IPS DF 4.7 (cell line): ENCODE data around the gene JUNB.
"Not testable (repeated sequence)": the region's sequence is repeated elsewhere in the genome, so short reads cannot be mapped to it uniquely, and the experiment has no call there.

ENCODE experiments used
- DNase-seq: peaks from one replicate; pipeline ENCODE4 v3.0.0-alpha.2; 2013; ENCODE audit warnings: low spot score; ENCODE audit errors: extremely low read depth

Gene JUNB

DNA sequence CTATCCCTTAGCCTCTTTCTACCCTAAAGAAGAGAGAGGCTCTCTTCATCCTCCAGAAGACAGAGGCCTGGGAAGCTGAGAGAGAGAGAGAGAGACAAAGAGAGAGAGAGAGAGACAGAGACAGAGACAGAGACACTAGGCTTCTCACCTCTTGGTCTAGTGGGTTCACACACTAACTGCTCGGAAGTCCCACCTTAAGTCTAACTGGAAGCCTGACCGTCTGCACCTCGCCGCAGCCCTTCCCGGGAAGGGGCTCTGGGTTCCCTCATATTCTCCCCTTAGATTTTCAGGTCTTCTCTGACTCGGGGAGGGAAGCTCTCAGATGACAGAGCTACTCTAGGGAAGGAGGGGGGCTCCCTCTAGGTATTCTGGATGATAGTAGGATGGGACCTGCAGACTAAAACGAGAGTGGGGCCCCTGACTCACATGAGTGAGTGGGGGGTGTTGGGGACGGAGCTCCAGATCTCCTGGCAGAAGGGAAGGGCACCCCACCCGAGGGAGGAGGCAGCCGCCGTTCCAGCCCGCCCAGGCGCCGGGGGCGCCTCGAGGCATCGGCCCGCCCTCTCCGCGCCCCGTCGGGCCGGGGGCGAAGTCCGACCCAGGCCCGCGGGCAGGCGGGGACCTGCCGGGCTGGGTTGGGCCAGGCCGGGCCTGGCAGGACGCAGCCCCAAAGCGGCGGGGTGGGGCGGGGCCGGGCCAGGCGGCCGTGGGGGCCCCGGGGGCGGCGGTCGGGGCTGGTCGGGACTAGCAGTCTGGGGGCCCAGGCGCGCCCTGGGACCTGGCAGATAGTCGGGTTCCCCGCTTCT, 2.0 kb upstream of the JUNB start:
- no peak for DNase-seq

- DNase-seq = no peak
Measured at GRCh38 chr19:12789904-12790619, 1.2 kb upstream of the JUNB start.

DNA sequence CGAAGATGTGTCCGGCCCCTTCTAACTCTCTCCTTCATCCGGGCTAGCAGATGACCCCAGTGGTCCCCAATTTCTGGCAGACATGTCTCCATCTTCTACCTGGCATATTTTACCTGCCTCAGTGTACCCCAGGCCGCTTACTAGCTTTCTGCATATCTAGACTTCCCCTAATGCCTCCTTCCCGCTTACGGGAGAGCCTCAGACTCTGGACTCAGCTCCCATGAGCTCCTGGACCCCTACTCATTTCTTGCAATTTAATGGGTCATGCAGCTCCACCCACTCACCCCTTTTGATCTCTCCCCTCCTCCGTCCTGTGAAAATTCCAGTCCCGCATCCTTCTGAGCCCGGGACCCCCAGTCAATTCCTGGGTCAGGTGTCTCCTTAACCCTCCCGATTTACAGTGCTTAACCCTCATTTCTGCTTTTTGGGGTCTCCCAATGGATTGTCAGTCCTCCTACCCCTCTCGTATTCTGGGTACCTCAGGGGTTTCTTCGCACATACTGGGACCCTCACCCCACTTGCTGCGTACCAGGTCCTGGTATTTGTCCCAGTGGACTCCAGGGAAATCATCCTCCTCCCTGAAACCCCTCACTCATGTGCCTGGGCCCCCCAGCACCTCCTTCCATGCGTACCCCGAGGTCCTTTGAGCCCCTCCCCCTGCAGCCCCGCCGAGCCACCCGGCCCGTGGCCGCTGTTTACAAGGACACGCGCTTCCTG, 500 bp upstream of the JUNB start:
- no peak for DNase-seq

DNA sequence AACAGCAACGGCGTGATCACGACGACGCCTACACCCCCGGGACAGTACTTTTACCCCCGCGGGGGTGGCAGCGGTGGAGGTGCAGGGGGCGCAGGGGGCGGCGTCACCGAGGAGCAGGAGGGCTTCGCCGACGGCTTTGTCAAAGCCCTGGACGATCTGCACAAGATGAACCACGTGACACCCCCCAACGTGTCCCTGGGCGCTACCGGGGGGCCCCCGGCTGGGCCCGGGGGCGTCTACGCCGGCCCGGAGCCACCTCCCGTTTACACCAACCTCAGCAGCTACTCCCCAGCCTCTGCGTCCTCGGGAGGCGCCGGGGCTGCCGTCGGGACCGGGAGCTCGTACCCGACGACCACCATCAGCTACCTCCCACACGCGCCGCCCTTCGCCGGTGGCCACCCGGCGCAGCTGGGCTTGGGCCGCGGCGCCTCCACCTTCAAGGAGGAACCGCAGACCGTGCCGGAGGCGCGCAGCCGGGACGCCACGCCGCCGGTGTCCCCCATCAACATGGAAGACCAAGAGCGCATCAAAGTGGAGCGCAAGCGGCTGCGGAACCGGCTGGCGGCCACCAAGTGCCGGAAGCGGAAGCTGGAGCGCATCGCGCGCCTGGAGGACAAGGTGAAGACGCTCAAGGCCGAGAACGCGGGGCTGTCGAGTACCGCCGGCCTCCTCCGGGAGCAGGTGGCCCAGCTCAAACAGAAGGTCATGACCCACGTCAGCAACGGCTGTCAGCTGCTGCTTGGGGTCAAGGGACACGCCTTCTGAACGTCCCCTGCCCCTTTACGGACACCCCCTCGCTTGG, 966 bp downstream of the JUNB start:
- no peak for DNase-seq

DNA sequence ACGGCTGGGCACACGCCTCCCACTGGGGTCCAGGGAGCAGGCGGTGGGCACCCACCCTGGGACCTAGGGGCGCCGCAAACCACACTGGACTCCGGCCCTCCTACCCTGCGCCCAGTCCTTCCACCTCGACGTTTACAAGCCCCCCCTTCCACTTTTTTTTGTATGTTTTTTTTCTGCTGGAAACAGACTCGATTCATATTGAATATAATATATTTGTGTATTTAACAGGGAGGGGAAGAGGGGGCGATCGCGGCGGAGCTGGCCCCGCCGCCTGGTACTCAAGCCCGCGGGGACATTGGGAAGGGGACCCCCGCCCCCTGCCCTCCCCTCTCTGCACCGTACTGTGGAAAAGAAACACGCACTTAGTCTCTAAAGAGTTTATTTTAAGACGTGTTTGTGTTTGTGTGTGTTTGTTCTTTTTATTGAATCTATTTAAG, 1.6 kb downstream of the JUNB start:
- DNase-seq = no peak

DNA sequence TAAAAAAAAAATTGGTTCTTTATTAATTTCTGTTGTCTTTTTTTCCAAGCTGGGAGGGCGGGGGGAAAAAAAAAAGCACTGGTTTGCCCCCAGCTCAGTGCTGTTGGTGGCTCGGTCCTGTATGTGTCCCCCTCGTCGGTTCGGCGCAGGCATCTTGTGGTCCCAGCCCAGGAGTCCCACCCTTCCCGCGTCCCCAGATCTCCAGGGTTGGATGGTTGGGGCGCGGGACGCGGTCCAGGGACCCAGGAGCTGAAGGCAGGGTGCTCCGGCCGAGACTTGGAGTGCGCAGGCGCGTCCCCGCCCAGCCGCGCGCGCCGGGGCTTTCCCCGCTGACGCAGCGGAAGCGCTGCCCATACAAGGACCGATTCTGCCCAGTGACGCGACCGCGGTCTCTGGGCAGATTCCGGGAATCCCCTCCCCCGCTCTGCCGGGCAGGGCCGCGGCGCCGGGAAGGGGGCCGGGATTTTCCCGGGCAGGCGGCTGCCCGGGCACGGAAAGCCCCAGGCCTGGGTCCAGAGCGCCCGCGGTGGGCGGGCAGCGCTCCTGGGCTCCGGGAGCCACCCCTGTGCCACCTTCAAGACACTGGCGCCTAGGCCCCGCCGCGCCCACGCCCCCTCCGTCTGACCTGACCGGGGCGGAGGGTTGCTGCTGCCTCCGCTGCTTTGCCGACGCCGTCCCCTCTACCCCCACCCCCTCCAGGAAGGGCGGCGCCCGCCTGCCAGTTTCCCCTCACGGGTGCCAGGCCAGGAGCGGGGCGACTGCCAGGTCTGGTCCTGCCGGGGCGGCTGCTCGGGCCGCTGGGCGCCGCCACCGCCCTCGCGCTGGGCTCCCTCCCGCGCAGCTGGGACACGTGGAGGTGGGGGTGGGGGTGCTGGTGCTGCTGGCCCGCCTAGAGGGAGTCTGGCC, 2.3 kb downstream of the JUNB start:
- DNase-seq = no peak

GRCh38 chr19:12794196-12794941, 3.1 kb downstream of the JUNB start:
- DNase-seq = no peak

DNA sequence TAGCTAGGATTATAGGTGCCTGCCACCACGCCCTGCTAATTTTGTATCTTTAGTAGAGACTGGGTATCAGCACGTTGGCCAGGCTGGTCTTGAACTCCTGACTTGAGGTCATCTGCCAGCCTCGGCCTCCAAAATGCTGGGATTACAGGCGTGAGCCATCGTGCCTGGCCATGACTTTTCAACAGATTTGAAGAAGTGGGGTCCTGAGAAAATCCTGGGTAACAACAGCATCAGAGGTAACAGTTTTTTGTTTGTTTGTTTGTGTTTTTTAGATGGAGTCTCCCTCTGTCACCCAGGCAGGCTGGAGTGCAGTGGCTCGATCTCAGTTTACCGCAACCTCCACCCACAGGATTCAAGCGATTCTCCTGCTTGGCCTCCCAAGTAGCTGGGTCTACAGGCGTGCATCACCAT, 3.7 kb downstream of the JUNB start:
- no peak for DNase-seq

DNA sequence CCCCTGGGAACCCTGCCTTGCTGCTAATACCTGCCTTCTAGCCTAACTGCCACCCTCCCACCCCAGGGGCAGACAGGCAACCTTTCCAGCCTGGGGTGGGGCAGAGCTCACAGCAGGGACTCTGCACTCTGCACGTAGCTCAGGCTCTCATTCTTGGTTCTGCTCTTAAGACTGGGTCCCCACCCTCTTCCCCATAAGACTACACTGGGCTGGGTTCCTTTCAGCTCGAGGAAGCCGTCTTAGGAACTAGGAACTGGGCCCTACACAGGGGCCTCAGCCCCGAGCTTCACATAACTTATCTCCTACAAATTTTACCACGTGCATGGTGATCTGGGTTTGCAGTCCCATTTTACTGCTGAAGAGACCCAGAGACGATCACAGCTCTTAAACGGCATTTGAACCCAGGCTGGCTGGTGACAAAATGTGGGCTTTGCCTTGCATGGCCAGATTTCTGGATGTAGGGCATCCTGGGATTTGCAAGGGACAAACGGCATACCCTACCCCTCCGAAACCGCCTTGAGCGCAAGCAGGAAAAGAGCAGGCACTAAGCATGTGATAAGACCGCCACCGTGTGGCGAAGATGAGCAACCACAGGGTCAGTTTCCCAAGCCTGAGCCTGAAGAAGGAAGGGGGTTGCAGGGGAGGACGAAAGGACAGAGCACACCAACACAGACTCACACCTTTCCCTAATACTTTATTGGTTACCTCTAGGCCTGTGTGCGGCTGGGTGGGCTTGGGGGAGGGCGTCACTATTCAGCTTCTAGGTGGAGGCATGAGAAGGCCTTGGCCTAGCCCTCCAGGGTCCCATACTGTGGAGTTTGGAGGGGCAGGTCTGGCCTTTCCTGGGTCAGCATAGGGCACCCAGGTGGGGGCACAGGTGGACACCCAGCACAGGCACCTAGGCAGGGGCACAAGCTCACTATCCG, 5.1 kb downstream of the JUNB start:
- no peak for DNase-seq

DNA sequence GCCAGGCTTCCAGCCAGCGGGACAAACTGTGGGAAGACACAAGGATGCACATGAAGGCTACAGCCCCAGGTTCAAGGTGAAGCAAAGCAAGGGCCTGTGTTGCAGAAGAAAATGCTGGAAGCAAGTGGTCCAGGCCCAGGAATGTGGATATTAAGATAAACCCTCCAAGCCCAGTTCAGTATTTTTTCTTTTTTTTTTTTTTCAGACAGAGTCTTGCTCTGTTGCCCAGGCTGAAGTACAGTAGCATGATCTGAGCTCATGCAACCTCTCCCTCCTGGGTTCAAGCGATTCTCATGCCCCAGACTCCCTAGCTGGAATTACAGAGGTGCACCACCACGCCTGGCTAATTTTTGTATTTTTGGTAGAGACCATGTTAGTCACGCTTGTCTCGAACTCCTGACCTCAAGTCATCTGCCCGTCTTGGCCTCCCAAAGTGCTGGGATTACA, 5.9 kb downstream of the JUNB start:
- no peak for DNase-seq

DNA sequence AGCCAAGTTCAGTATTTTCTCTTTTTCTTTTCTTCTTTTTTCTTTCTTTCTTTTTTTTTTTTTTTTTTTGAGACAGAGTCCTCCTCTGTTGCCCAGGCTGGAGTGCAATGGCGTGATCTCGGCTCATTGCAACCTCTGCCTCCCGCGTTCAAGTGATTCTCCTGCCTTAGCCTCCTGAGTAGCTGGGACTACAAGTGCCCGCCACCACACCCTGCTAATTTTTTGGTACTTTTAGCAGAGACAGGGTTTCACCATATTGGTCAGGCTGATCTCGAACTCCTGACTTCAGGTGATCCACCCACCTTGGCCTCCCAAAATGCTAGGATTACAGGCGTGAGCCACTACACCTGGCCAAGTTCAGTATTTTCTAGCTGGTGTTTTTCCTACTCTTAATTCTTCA, 6.3 kb downstream of the JUNB start:
- DNase-seq = not testable (repeated sequence)

DNA sequence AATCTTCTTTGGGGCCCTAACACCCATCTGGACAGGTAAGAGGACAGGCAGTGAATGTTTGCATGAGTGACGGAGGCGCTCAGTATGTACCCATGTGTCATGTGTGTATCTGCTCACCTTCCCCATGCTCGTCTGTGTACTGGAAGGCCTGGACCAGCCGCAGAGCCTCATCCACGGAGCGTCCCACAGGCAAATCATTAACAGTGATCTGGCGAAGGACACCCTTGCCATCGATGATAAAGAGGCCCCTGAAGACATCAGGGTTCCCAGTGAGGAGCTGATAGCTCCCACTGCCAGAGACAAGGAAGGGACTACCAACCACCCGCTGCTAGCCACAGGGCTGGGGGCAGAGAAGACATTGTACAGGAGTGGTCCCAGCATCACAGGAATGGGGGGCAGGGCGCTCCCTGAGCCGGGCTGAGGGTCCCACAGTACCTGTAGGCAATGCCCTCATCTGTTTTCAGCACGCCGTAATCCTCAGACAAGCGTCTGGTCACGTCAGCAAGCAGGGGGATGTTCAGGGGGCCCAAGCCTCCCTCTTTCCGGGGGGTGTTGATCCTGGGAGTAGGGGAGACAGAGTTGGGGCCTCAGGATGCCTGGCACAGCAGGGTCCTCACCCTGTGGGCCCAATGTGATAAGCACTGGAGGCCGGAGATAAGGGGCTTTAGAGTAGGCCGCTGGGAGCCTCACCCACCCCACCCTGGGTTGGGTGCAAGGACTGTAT, 8.6 kb downstream of the JUNB start:
- no peak for DNase-seq

GRCh38 chr19:12800466-12800770, 9.1 kb downstream of the JUNB start:
- no peak for DNase-seq

- no peak for DNase-seq
Measured at GRCh38 chr19:12800923-12801465, 9.7 kb downstream of the JUNB start.

DNA sequence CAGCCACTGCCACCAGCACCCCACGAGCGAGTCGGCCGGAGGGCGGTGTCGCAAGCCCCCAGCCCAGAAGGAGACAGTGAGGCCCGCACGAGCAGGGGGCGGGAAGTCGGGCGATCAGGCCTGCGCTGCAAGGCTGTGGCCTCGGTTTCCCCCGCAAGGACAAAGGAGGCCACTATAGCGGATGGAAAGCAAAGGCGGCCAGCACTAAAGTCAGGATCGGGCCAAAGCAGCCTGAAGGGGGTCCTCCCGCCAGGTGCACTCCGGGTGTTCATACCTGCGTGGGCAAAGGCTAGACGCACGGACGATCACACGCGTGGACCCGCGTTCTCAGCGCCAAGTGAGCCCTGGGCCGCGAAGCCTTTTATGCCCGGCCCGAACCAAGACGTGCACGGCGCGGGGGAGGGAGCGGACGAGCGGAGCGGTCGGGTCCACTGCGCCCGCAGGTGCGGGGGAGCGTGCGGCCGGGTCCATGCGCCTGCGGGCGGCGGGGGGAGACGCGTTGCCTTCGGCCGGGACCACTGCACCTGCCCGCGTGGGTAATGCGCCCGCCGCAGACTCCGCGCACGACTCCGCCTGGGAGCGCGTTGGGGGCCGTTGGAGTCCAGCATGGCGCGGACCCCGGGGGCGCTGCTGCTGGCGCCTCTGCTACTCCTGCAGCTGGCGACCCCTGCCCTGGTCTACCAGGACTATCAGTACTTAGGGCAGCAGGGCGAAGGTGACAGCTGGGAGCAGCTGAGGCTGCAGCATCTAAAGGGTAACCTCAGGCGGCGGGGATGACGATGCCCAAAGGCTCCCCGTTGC, 10.4 kb downstream of the JUNB start, which contains the start of the genes PRDX2 and THSD8:
Gene PRDX2, minus strand, starts transcription at position 335 of the 801 bp plus-strand sequence. CDS start 539 bp downstream, outside the sequence.
Gene THSD8, plus strand, starts transcription at position 604 of the 801 bp plus-strand sequence. Its CDS starts 3 bp downstream, at position 607.
- DNase-seq = no peak

GRCh38 chr19:12802267-12803106, 11.2 kb downstream of the JUNB start:
- no peak for DNase-seq
